Mucosa of rectum (tissue), 2 donors: ENCODE measurements around the gene RPRD1A.
"Not testable (repeated sequence)": the region's sequence is repeated elsewhere in the genome, so short reads cannot be mapped to it uniquely, and the experiment has no call there.

Experiments used
- H3K27ac ChIP-seq, 2 donors: one replicate each; pipeline ENCODE4 v1.7.0; 2013; ENCODE audit warnings: inconsistent platforms in 2 of 2, low read depth in 2 of 2, low read length in 2 of 2
- H3K27me3 ChIP-seq, 2 donors: one replicate each; pipeline ENCODE4 v1.7.0; 2013; ENCODE audit warnings: low read length in 2 of 2; ENCODE audit not compliant: control insufficient read depth in 2 of 2, insufficient read depth in 2 of 2
- H3K36me3 ChIP-seq, 2 donors: one replicate each; pipeline ENCODE4 v1.7.0; 2013; ENCODE audit warnings: low read length in 2 of 2; ENCODE audit not compliant: control insufficient read depth in 2 of 2, insufficient read depth in 2 of 2
- H3K4me1 ChIP-seq, 2 donors: one replicate each; pipeline ENCODE4 v1.7.0; 2013; ENCODE audit warnings: low read length in 2 of 2, mild to moderate bottlenecking in 1 of 2; ENCODE audit not compliant: control insufficient read depth in 2 of 2, insufficient read depth in 2 of 2
- H3K4me3 ChIP-seq, 2 donors: one replicate each; pipeline ENCODE4 v1.7.0; 2013; ENCODE audit warnings: low read length in 2 of 2
- H3K9ac ChIP-seq, 2 donors: one replicate each; pipeline ENCODE4 v1.7.0; 2013; ENCODE audit warnings: low read length in 2 of 2, low read depth in 1 of 2, mild to moderate bottlenecking in 1 of 2
- H3K9me3 ChIP-seq, 2 donors: one replicate each; pipeline ENCODE4 v1.7.0; 2013; ENCODE audit warnings: low read length in 2 of 2; ENCODE audit not compliant: control insufficient read depth in 2 of 2
- donor health status: healthy.
- donor health status: Normal muscosa, but diverticular disease.

Gene RPRD1A

GRCh38 chr18:36067055-36067957 lies at the start of gene RPRD1A:
Gene RPRD1A (minus strand): TSS chr18:36067559. CDS start chr18:36067404, 155 bp downstream.
- Histone ChIP-seq H3K27me3 (no peaks in the 10 kb centered on the region), H3K4me1 (peaks cover 4 to 8% of the 10 kb centered on the region in 2 donors), H3K9ac (peak within 1 kb of the TSS; percentile 83 to 94), H3K36me3 (no peaks in the 10 kb centered on the region), H3K4me3 (peak within 1 kb of the TSS; percentile 92 to 97), H3K27ac (peak within 1 kb of the TSS; percentile 94 to 95), H3K9me3 (no peaks in the 10 kb centered on the region)

- H3K4me1 ChIP-seq, H3K9me3 ChIP-seq, H3K27me3 ChIP-seq, H3K4me3 ChIP-seq, H3K27ac ChIP-seq, H3K9ac ChIP-seq: not testable (repeated sequence)
- peaks cover 27% of the 10 kb centered on the region in 2 donors for H3K36me3 ChIP-seq
Measured at GRCh38 chr18:36116771-36117170, 49.4 kb upstream of the RPRD1A start.

GRCh38 chr18:36114738-36115137 lies 47.4 kb upstream of the RPRD1A start:
- Histone ChIP-seq H3K9ac (no peak overlapping the region), H3K9me3 (no peaks in the 10 kb centered on the region), H3K36me3 (peaks cover 31 to 33% of the 10 kb centered on the region in 2 donors), H3K27ac (no peak overlapping the region), H3K27me3 (no peaks in the 10 kb centered on the region), H3K4me1 (no peaks in the 10 kb centered on the region), H3K4me3 (no peak overlapping the region)

- H3K36me3 ChIP-seq, result peaks cover 31 to 33% of the 10 kb centered on the region in 2 donors
- no peak overlapping the region for H3K9ac ChIP-seq
Measured at GRCh38 chr18:36114251-36114650, 46.9 kb upstream of the RPRD1A start.

GRCh38 chr18:36112302-36112701 lies 44.9 kb upstream of the RPRD1A start:
- H3K4me3 ChIP-seq, result no peak overlapping the region
- H3K27me3 ChIP-seq, result no peaks in the 10 kb centered on the region
- peaks cover 31 to 35% of the 10 kb centered on the region in 2 donors for H3K36me3 ChIP-seq
- H3K9me3 ChIP-seq, result no peaks in the 10 kb centered on the region
- H3K27ac ChIP-seq, result no peak overlapping the region
- no peak overlapping the region for H3K9ac ChIP-seq
- H3K4me1 ChIP-seq, result no peaks in the 10 kb centered on the region

More at GRCh38 chr18:36114251-36114650, 46.9 kb upstream of the RPRD1A start:
- Histone ChIP-seq H3K27me3 (no peaks in the 10 kb centered on the region), H3K4me3 (no peak overlapping the region), H3K27ac (no peak overlapping the region), H3K4me1 (no peaks in the 10 kb centered on the region), H3K9me3 (no peaks in the 10 kb centered on the region)

- Histone ChIP-seq H3K4me1 (no peaks in the 10 kb centered on the region), H3K36me3 (peaks cover 25 to 28% of the 10 kb centered on the region in 2 donors), H3K27ac (no peak overlapping the region), H3K27me3 (no peaks in the 10 kb centered on the region), H3K4me3 (no peak overlapping the region), H3K9ac (no peak overlapping the region), H3K9me3 (no peaks in the 10 kb centered on the region)
Measured at GRCh38 chr18:36109737-36110136, 42.4 kb upstream of the RPRD1A start.

GRCh38 chr18:36108601-36109000 lies 41.2 kb upstream of the RPRD1A start:
- H3K27me3 ChIP-seq, result no peaks in the 10 kb centered on the region

GRCh38 chr18:36108196-36108595 lies 40.8 kb upstream of the RPRD1A start:
- H3K36me3 ChIP-seq, result peaks cover 16 to 22% of the 10 kb centered on the region in 2 donors
- no peak overlapping the region for H3K4me3 ChIP-seq
- H3K9ac ChIP-seq, result no peak overlapping the region
- H3K27ac ChIP-seq, result no peak overlapping the region
- no peaks in the 10 kb centered on the region for H3K27me3 ChIP-seq
- H3K4me1 ChIP-seq, result no peaks in the 10 kb centered on the region
- H3K9me3 ChIP-seq, result no peaks in the 10 kb centered on the region

More at GRCh38 chr18:36108601-36109000, 41.2 kb upstream of the RPRD1A start:
- Histone ChIP-seq H3K9me3 (no peaks in the 10 kb centered on the region), H3K27ac (no peak overlapping the region), H3K36me3 (peaks cover 18 to 24% of the 10 kb centered on the region in 2 donors), H3K4me1 (no peaks in the 10 kb centered on the region), H3K9ac (no peak overlapping the region), H3K4me3 (no peak overlapping the region)

GRCh38 chr18:36107477-36107876 lies 40.1 kb upstream of the RPRD1A start:
- Histone ChIP-seq H3K27ac (no peak overlapping the region), H3K9me3 (no peaks in the 10 kb centered on the region), H3K36me3 (peaks cover 13 to 16% of the 10 kb centered on the region in 2 donors), H3K27me3 (no peaks in the 10 kb centered on the region), H3K9ac (no peak overlapping the region), H3K4me3 (no peak overlapping the region), H3K4me1 (no peaks in the 10 kb centered on the region)

GRCh38 chr18:36104749-36105148 lies 37.4 kb upstream of the RPRD1A start:
- no peak overlapping the region for H3K9ac ChIP-seq
- H3K27me3 ChIP-seq, result no peaks in the 10 kb centered on the region
- peaks cover 0 to 3% of the 10 kb centered on the region in 2 donors for H3K36me3 ChIP-seq
- no peak overlapping the region for H3K4me3 ChIP-seq
- no peaks in the 10 kb centered on the region for H3K4me1 ChIP-seq
- H3K9me3 ChIP-seq, result peaks cover 0 to 3% of the 10 kb centered on the region in 2 donors
- H3K27ac ChIP-seq, result no peak overlapping the region
